ENCODE data around the gene HMGCS2.

DNA sequence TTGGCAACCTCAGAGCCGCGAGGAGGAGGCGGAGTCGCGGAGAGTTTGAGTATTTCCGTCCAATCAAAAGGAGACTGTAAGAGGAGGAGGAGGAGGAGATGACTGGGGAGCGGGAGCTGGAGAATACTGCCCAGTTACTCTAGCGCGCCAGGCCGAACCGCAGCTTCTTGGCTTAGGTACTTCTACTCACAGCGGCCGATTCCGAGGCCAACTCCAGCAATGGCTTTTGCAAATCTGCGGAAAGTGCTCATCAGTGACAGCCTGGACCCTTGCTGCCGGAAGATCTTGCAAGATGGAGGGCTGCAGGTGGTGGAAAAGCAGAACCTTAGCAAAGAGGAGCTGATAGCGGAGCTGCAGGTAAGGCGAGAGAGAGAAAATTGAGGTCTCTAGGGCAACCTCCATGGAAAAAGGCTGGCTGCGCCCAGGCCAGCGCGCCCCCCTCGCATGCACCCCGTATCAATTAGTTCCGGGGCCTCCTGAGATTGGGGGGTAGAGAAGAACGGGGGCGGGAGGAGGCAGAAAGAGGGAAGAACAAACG lies 56.8 kb downstream of the HMGCS2 start, which contains the start of gene PHGDH:
- TF ChIP-seq CTCF (IDR thresholded peaks at IDR 0.05; ENCODE audit: insufficient read depth, low read length, poor library complexity, severe bottlenecking) (no peak), EZH2phosphoT487 (conservative IDR thresholded peaks at IDR 0.05; ENCODE audit: low read length) (no peak)
